ENCODE data around the gene NRG2.

GRCh38 chr5:139955616-139956273 lies 87.4 kb downstream of the NRG2 start:
- no peak for TF ChIP-seq CTCF (IDR thresholded peaks at IDR 0.05)
- TF ChIP-seq ZFX (IDR thresholded peaks at IDR 0.05; ENCODE audit: borderline replicate concordance): no peak

Measured in 22Rv1 (cell line).